ENCODE results near the gene UTP14A. TPM values are rescaled to one million over a fixed set of nuclear protein-coding genes. Genes with fewer than 3 reads are reported as not detected.

The UTP14A gene
- total RNA-seq, 1 donor from 2014 or later: 19.2 TPM

DNA sequence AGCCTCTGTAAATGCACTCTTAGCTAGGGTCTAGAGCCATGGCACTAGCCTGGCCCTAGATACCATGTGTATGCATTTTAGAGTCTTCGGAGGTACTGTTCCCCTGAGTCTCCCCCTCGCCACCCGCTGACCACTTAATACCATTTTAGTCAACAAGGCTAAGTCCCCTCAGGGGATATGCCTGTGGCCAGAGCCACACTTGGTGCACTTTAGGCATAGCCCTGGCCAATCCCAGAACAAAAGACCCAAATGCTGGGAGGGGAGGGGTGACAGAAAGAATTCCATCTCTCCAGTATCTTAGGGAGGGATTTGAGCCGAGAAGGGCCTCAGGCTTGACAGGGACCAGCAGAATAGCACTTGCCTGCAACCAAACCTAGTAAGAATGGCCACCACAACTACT lies 47.9 kb downstream of the UTP14A start:
- DNase-seq (ENCODE audit: low spot score in 2 of 2, unreplicated experiment in 2 of 2): no peak
- H3K4me1 Mint-ChIP-seq: peaks cover 11% of the 10 kb centered on the region
- peak overlapping the region; percentile 65 for H3K4me3 Mint-ChIP-seq
- H3K27ac Mint-ChIP-seq: no peak overlapping the region
- peaks cover 13% of the 10 kb centered on the region for H3K9me3 Mint-ChIP-seq
- peaks cover 5% of the 10 kb centered on the region for H3K36me3 Mint-ChIP-seq
- peaks cover 7% of the 10 kb centered on the region for H3K27me3 Mint-ChIP-seq (ENCODE audit: low read depth)
- TF ChIP-seq, protein P1, sequence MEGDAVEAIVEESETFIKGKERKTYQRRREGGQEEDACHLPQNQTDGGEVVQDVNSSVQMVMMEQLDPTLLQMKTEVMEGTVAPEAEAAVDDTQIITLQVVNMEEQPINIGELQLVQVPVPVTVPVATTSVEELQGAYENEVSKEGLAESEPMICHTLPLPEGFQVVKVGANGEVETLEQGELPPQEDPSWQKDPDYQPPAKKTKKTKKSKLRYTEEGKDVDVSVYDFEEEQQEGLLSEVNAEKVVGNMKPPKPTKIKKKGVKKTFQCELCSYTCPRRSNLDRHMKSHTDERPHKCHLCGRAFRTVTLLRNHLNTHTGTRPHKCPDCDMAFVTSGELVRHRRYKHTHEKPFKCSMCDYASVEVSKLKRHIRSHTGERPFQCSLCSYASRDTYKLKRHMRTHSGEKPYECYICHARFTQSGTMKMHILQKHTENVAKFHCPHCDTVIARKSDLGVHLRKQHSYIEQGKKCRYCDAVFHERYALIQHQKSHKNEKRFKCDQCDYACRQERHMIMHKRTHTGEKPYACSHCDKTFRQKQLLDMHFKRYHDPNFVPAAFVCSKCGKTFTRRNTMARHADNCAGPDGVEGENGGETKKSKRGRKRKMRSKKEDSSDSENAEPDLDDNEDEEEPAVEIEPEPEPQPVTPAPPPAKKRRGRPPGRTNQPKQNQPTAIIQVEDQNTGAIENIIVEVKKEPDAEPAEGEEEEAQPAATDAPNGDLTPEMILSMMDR (IDR thresholded peaks at IDR 0.05; ENCODE audit: unreplicated experiment): no peak

DNA sequence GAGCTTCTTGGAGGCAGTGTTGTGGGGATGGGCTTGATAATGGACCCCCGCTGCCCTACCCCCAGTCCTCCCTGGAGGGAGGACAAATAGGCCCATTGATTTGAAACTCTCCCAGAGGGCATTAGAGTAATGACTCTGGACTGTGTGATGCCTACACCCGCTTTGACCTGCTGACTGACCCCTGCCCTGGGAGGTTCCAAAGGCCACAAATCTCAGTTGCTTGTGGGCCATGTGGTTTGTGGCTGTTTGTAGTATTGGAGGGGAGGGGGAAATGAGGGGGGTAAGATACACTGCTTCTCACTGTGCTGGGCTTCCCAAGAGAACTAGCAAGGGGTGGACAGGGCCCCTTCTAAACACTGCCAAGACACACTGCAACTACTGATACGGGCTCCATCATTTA lies 48.8 kb downstream of the UTP14A start:
- peaks cover 4% of the 10 kb centered on the region for H3K36me3 Mint-ChIP-seq
- peaks cover 12% of the 10 kb centered on the region for H3K9me3 Mint-ChIP-seq
- no peak overlapping the region for H3K4me3 Mint-ChIP-seq
- no peak overlapping the region for H3K27ac Mint-ChIP-seq
- TF ChIP-seq, protein P1 (IDR thresholded peaks at IDR 0.05; ENCODE audit: unreplicated experiment): no peak
- H3K4me1 Mint-ChIP-seq: peaks cover 11% of the 10 kb centered on the region
- no peak for DNase-seq (ENCODE audit: low spot score in 2 of 2, unreplicated experiment in 2 of 2)
- H3K27me3 Mint-ChIP-seq (ENCODE audit: low read depth): peaks cover 7% of the 10 kb centered on the region

DNA sequence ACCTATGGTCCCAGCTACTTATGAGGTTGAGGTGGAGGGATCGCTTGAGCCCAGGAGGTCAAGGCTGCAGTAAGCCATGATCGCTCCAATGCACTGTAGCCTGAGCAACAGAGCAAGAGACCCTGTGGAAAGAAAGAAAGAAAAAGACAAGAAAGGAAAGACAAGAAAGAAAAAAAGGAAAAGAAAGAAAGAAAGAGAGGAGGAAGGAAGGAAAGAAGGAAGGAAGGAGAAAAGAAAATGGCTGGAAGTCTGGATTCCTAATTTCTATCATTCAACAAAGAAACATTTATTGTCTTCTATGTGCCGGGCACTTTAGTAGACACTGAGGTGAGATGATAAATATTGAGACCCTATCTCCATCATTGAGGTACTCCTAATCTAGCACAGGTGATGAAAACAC lies 49.7 kb downstream of the UTP14A start:
- Mint-ChIP-seq H3K27me3 (ENCODE audit: low read depth) (peaks cover 7% of the 10 kb centered on the region), H3K4me3 (no peak overlapping the region), H3K36me3 (peaks cover 3% of the 10 kb centered on the region), H3K27ac (no peak overlapping the region), H3K9me3 (peaks cover 12% of the 10 kb centered on the region), H3K4me1 (peaks cover 11% of the 10 kb centered on the region)
- TF ChIP-seq, protein P1 (IDR thresholded peaks at IDR 0.05; ENCODE audit: unreplicated experiment): no peak
- DNase-seq (ENCODE audit: low spot score in 2 of 2, unreplicated experiment in 2 of 2): no peak

DNA sequence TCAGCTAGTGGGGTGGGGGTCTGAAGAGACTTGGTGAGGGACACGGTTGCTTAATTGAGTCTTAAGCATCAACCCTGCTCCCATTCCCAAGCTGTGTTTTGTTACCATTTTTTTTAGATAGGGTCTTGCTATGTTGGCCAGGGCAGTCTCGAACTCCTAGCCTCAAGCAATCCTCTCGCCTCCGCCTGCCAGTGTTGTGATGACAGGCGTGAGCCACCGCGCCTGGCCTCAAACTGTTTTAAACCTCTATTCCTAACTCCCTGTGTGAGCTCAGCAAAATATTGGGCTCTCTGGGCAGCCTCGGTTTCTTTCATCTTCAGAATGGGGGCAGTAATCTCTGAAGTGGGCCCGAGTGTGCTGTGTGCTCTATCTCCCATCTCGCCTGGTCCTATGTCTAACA lies 50.2 kb downstream of the UTP14A start:
- peaks cover 3% of the 10 kb centered on the region for H3K36me3 Mint-ChIP-seq
- H3K9me3 Mint-ChIP-seq: peaks cover 12% of the 10 kb centered on the region
- DNase-seq (ENCODE audit: low spot score in 2 of 2, unreplicated experiment in 2 of 2): no peak
- TF ChIP-seq, protein P1 (IDR thresholded peaks at IDR 0.05; ENCODE audit: unreplicated experiment): no peak
- H3K27me3 Mint-ChIP-seq (ENCODE audit: low read depth): peaks cover 7% of the 10 kb centered on the region
- peak overlapping the region; percentile 64 for H3K4me3 Mint-ChIP-seq
- no peak overlapping the region for H3K27ac Mint-ChIP-seq
- peaks cover 11% of the 10 kb centered on the region for H3K4me1 Mint-ChIP-seq

DNA sequence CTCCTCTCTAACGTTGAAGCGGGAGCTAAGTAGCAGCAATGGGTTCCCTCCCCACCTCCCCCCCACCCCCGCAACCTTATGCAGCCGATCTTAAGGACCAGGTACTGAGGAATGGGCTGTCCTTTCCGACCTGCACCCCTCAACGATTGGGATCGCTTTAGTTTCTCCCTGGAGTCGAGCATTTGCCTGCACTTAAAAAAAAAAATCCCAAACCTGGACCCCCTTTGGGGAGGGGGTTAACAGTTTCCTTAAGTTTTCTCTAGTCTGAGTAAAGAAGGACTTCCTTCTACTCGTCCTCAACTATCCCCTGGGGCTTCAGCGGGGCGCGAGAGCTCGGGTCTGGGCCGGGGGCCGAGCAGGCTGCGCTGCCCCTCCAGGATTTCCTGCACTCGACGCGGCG lies 50.8 kb downstream of the UTP14A start:
- peak overlapping the region; percentile 64 for H3K4me3 Mint-ChIP-seq
- peaks cover 7% of the 10 kb centered on the region for H3K27me3 Mint-ChIP-seq (ENCODE audit: low read depth)
- H3K9me3 Mint-ChIP-seq: peaks cover 12% of the 10 kb centered on the region
- no peak for DNase-seq (ENCODE audit: low spot score in 2 of 2, unreplicated experiment in 2 of 2)
- TF ChIP-seq, protein P1 (IDR thresholded peaks at IDR 0.05; ENCODE audit: unreplicated experiment): no peak
- H3K36me3 Mint-ChIP-seq: peaks cover 3% of the 10 kb centered on the region
- H3K27ac Mint-ChIP-seq: no peak overlapping the region
- H3K4me1 Mint-ChIP-seq: peaks cover 17% of the 10 kb centered on the region
